DMS53 treated with DMSO at 0.1 percent for 48 hours (cell line): ENCODE results near the gene ACOX3.
"Not testable (repeated sequence)": the region's sequence is repeated elsewhere in the genome, so short reads cannot be mapped to it uniquely, and the experiment has no call there.

Source experiments
- DNase-seq: peaks from one replicate; lab custom pipeline; 2025; ENCODE audit not compliant: unreplicated experiment; lab: John Stamatoyannopoulos, UW

The ACOX3 gene

GRCh38 chr4:8355864-8356565 is 84.5 kb downstream of the ACOX3 start:
- DNase-seq, result no peak

GRCh38 chr4:8355306-8355705 is 85.2 kb downstream of the ACOX3 start:
- no peak for DNase-seq

GRCh38 chr4:8353912-8354453 is 86.5 kb downstream of the ACOX3 start:
- no peak for DNase-seq

- no peak for DNase-seq
Observed at GRCh38 chr4:8353158-8353669, 87.3 kb downstream of the ACOX3 start.

GRCh38 chr4:8352368-8353157 is 88.0 kb downstream of the ACOX3 start:
- no peak for DNase-seq

GRCh38 chr4:8351931-8352367 is 88.6 kb downstream of the ACOX3 start:
- DNase-seq, result peak; percentile 76

- DNase-seq, result no peak
Observed at GRCh38 chr4:8350841-8351461, 89.6 kb downstream of the ACOX3 start.

- DNase-seq, result no peak
Observed at GRCh38 chr4:8350352-8350751, 90.2 kb downstream of the ACOX3 start.

GRCh38 chr4:8349664-8350236 is 90.8 kb downstream of the ACOX3 start:
- no peak for DNase-seq

GRCh38 chr4:8349236-8349635 is 91.3 kb downstream of the ACOX3 start:
- DNase-seq, result not testable (repeated sequence)

- DNase-seq, result no peak
Observed at GRCh38 chr4:8348071-8348470, 92.5 kb downstream of the ACOX3 start.

GRCh38 chr4:8347660-8348059 is 92.9 kb downstream of the ACOX3 start:
- no peak for DNase-seq

GRCh38 chr4:8346838-8347605 is 93.5 kb downstream of the ACOX3 start:
- no peak for DNase-seq

GRCh38 chr4:8345946-8346814 is 94.3 kb downstream of the ACOX3 start:
- DNase-seq, result no peak

- no peak for DNase-seq
Observed at GRCh38 chr4:8345053-8345945, 95.2 kb downstream of the ACOX3 start.

- DNase-seq, result no peak
Observed at GRCh38 chr4:8344377-8344776, 96.1 kb downstream of the ACOX3 start.

- no peak for DNase-seq
Observed at GRCh38 chr4:8343967-8344331, 96.6 kb downstream of the ACOX3 start.

- DNase-seq, result no peak
Observed at GRCh38 chr4:8343262-8343966, 97.1 kb downstream of the ACOX3 start.
